ENCODE data around the gene LRRC4B. TPM values are rescaled to one million over a fixed set of nuclear protein-coding genes. Genes with fewer than 3 reads are reported as not detected.

The LRRC4B gene
- total and polyA plus RNA-seq, 2 of the 4 experiments (the other 2 are of a cell fraction): 0.03 TPM; not detected in 1

GRCh38 chr19:50546527-50547221 lies 21.6 kb downstream of the LRRC4B start:
- Histone ChIP-seq H3K4me3 (ENCODE audit: insufficient read depth, low read depth, low read length) (no peak overlapping the region), H3K56ac (ENCODE audit: extremely low read depth, insufficient read depth, low read length) (no peak overlapping the region), H3K9me1 (ENCODE audit: insufficient read depth, low read length) (no peaks in the 10 kb centered on the region), H4K5ac (ENCODE audit: low read depth, low read length) (no peak overlapping the region), H2AK5ac (ENCODE audit: low read depth, low read length) (no peak overlapping the region), H2BK20ac (ENCODE audit: low read depth, low read length) (no peak overlapping the region), H4K20me1 (ENCODE audit: insufficient read depth, low read length) (no peaks in the 10 kb centered on the region), H3K4me1 (ENCODE audit: control insufficient read depth, insufficient read depth, low read length) (no peaks in the 10 kb centered on the region), H3K14ac (replicated peaks; ENCODE audit: low read depth, low read length) (no peak overlapping the region), H2BK15ac (ENCODE audit: low read depth, low read length) (no peak overlapping the region), H3K4ac (ENCODE audit: low read depth, low read length) (no peak overlapping the region), H3K9ac (ENCODE audit: low read depth, low read length) (no peak overlapping the region), H2AK9ac (replicated peaks; ENCODE audit: low read depth, low read length, poor library complexity) (no peak overlapping the region), H2AFZ (replicated peaks; ENCODE audit: low read length, poor library complexity) (peak overlapping the region; percentile 72), H3K27ac (ENCODE audit: insufficient read depth, low read length) (no peak overlapping the region), H3K18ac (ENCODE audit: low read depth, low read length) (no peak overlapping the region), H4K8ac (ENCODE audit: low read depth in 2 of 2, low read length in 2 of 2) (no peak overlapping the region), H3K36me3 (ENCODE audit: control insufficient read depth, insufficient read depth, low read length) (no peaks in the 10 kb centered on the region), H3K9me3 (ENCODE audit: control insufficient read depth, insufficient read depth, low read length) (no peaks in the 10 kb centered on the region), H3K27me3 (ENCODE audit: control insufficient read depth, insufficient read depth, low read length) (peaks cover 15% of the 10 kb centered on the region), H3K4me2 (ENCODE audit: low read depth, low read length) (no peak overlapping the region), H2BK120ac (ENCODE audit: low read depth, low read length) (no peak overlapping the region), H3K79me1 (ENCODE audit: low read depth in 1 of 2, low read length in 2 of 2) (no peaks in the 10 kb centered on the region), H3K23ac (ENCODE audit: low read depth, low read length) (no peak overlapping the region), H4K91ac (ENCODE audit: insufficient read depth, low read depth, low read length) (no peak overlapping the region), H2BK5ac (ENCODE audit: low read depth, low read length, poor library complexity, severe bottlenecking) (no peak overlapping the region)
- intact Hi-C loops (cut with micrococcal nuclease) (no loop called here), in situ Hi-C loops (cut with MboI; ENCODE audit: low sequenced_read_pairs) (no loop called here), dilution Hi-C loops (cut with HindIII; ENCODE audit: low sequenced_read_pairs, unreplicated experiment) (no loop called here)
- BruUV-seq (replicated peaks): no TSS peak
- no peak for TF ChIP-seq RCOR1 (IDR thresholded peaks at IDR 0.05; ENCODE audit: insufficient replicate concordance, low read length)
- no peak for TF ChIP-seq MAFK (IDR thresholded peaks at IDR 0.05; ENCODE audit: low read depth, low read length)
- no peak for TF ChIP-seq FOS (IDR thresholded peaks at IDR 0.05; ENCODE audit: low read depth, low read length)
- no peak for TF ChIP-seq RFX5 (IDR thresholded peaks at IDR 0.05; ENCODE audit: low read depth, low read length)
- no peak for TF ChIP-seq MAZ (IDR thresholded peaks at IDR 0.05; ENCODE audit: borderline replicate concordance, low read depth, low read length)
- TF ChIP-seq BHLHE40 (IDR thresholded peaks at IDR 0.05; ENCODE audit: low read depth, low read length): no peak
- no peak for TF ChIP-seq MXI1 (IDR thresholded peaks at IDR 0.05; ENCODE audit: borderline replicate concordance, low read depth, low read length)
- ChIA-PET POLR2A (ENCODE audit: unreplicated experiment) (no interaction called here), CTCF (no interaction called here)
- 83% methylated on average over 9 of the region's 29 CpGs; no CpG with 5 or more reads in 1 of the 2 experiments for WGBS, 2 experiments (ENCODE audit: extremely low coverage in 2 of 2, insufficient read length in 1 of 2)
- ATAC-seq (ENCODE audit: low read depth) (no peak), DNase-seq (no peak)

Measured in IMR-90 (cell line).